CD4-positive, alpha-beta T cell treated with Interleukin-6 for 4 hours (primary cell): ENCODE results near the gene GNAQ.

ENCODE experiments used
- DNase-seq: peaks from one replicate; pipeline ENCODE4 v3.0.0-alpha.2; 2020; ENCODE audit warnings: mixed read lengths

GNAQ gene

GRCh38 chr9:78000221-78000620, 31.4 kb downstream of the GNAQ start:
- no peak for DNase-seq

- no peak for DNase-seq
These were observed 32.4 kb downstream of the GNAQ start for GRCh38 chr9:77999231-77999631.

- no peak for DNase-seq
These were observed 33.9 kb downstream of the GNAQ start for GRCh38 chr9:77997611-77998284.

GRCh38 chr9:77996696-77997095, 34.9 kb downstream of the GNAQ start:
- DNase-seq, result no peak

GRCh38 chr9:77991191-77991590, 40.4 kb downstream of the GNAQ start:
- no peak for DNase-seq

GRCh38 chr9:77989909-77990308, 41.7 kb downstream of the GNAQ start:
- no peak for DNase-seq

GRCh38 chr9:77989458-77989857, 42.2 kb downstream of the GNAQ start:
- no peak for DNase-seq

GRCh38 chr9:77988630-77989029, 43.0 kb downstream of the GNAQ start:
- no peak for DNase-seq

- DNase-seq, result no peak
These were observed 43.6 kb downstream of the GNAQ start for GRCh38 chr9:77987880-77988525.

GRCh38 chr9:77987081-77987656, 44.4 kb downstream of the GNAQ start:
- no peak for DNase-seq

- DNase-seq, result no peak
These were observed 45.6 kb downstream of the GNAQ start for GRCh38 chr9:77985996-77986395.

GRCh38 chr9:77983320-77983662, 48.3 kb downstream of the GNAQ start:
- no peak for DNase-seq

GRCh38 chr9:77982581-77983319, 48.9 kb downstream of the GNAQ start:
- peak; percentile 39 for DNase-seq

GRCh38 chr9:77981907-77982306, 49.7 kb downstream of the GNAQ start:
- DNase-seq, result no peak

GRCh38 chr9:77981332-77981731, 50.3 kb downstream of the GNAQ start:
- DNase-seq, result peak; percentile 19

GRCh38 chr9:77980622-77981021, 51.0 kb downstream of the GNAQ start:
- DNase-seq, result no peak

GRCh38 chr9:77978086-77978781, 53.4 kb downstream of the GNAQ start:
- DNase-seq, result no peak

GRCh38 chr9:77977210-77977611, 54.4 kb downstream of the GNAQ start:
- peak; percentile 67 for DNase-seq

GRCh38 chr9:77975806-77976205, 55.8 kb downstream of the GNAQ start:
- DNase-seq, result no peak

GRCh38 chr9:77975036-77975435, 56.6 kb downstream of the GNAQ start:
- no peak for DNase-seq

- no peak for DNase-seq
These were observed 57.2 kb downstream of the GNAQ start for GRCh38 chr9:77974434-77974833.

GRCh38 chr9:77969083-77969482, 62.5 kb downstream of the GNAQ start:
- no peak for DNase-seq

- no peak for DNase-seq
These were observed 63.1 kb downstream of the GNAQ start for GRCh38 chr9:77968506-77968905.
